GM10248 (cell line): Measurements from ENCODE around the gene FN1.

Source experiments
- CTCF ChIA-PET: fragments of 300-600 bp; sonication (Branson Sonifier 250); formaldehyde crosslinking; extraction: SDS; loops from one replicate; lab custom pipeline; 2021; ENCODE audit warnings: antibody characterized with exemption; lab: Yijun Ruan, JAX
- POLR2A ChIA-PET: fragments of 350-650 bp; sonication (Branson Sonifier 250); formaldehyde crosslinking; extraction: SDS; loops from one replicate; lab custom pipeline; 2020; ENCODE audit warnings: antibody characterized with exemption; lab: Yijun Ruan, JAX
- DNase-seq: peaks from one replicate; pipeline ENCODE4 v3.0.0; 2012; ENCODE audit errors: extremely low spot score
- TF ChIP-seq, protein P1 (sequence below): IDR thresholded peaks from 2 replicates; pipeline ENCODE4 v1.5.1; 2012; ENCODE audit warnings: mild to moderate bottlenecking, low read depth; ENCODE audit errors: extremely low read depth, missing control alignments, control extremely low read depth

The FN1 gene

DNA sequence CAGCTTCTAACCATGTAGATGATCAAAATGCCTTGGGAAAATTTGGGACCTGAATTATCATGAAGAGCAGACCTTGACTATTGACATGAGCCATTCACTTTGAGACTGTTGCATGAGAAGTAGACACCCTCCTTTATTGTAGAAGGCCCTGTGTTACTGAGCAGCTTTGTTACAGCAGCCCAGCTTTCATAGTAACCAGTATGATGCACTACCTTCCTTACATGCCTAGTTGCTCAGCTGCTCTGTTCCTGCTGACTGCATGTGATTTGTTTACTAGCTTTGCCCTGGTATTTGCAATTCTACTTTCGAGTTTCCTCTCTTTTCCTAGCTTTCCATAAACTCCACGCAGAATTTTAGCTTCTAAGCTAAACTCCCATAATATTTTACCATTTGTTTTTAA lies 11.2 kb upstream of the FN1 start:
- ChIA-PET CTCF (interaction anchor here (2.5 kb wide), 1 partner anchor 18 kb away, joined by 8 read pairs; no protein-coding TSS in a partner anchor), POLR2A (no interaction called here)
- TF ChIP-seq, protein P1, sequence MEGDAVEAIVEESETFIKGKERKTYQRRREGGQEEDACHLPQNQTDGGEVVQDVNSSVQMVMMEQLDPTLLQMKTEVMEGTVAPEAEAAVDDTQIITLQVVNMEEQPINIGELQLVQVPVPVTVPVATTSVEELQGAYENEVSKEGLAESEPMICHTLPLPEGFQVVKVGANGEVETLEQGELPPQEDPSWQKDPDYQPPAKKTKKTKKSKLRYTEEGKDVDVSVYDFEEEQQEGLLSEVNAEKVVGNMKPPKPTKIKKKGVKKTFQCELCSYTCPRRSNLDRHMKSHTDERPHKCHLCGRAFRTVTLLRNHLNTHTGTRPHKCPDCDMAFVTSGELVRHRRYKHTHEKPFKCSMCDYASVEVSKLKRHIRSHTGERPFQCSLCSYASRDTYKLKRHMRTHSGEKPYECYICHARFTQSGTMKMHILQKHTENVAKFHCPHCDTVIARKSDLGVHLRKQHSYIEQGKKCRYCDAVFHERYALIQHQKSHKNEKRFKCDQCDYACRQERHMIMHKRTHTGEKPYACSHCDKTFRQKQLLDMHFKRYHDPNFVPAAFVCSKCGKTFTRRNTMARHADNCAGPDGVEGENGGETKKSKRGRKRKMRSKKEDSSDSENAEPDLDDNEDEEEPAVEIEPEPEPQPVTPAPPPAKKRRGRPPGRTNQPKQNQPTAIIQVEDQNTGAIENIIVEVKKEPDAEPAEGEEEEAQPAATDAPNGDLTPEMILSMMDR = no peak
- DNase-seq = no peak

DNA sequence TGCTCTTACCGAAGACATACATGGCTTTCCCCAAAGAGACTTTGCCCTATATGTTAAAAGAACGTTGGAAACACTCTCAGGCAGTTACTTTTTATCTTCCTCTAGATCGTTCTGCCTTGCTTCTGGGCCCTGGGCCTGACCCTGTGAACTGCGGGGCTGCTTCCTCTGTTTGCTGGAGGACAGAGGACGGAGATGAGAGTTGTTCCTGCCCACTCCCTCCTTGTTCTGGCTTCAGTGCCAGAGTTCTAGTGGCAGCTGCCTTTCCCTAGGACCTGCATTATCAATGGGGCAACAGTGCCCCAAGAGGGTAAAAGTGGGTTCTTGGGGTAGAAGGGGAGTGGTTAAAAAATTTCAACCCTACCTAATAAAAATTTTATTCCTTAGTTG lies 6.5 kb upstream of the FN1 start:
- TF ChIP-seq, protein P1 = no peak
- POLR2A ChIA-PET = no interaction called here
- CTCF ChIA-PET = interaction anchor here (1.0 to 1.3 kb wide), 4 partner anchors 10 to 12 kb away, joined by 3 to 5 read pairs (median 3); no protein-coding TSS in a partner anchor
- no peak for DNase-seq

GRCh38 chr2:215441560-215442400 lies 5.9 kb upstream of the FN1 start:
- ChIA-PET CTCF (interaction anchor here (0.9 to 2.0 kb wide), 5 partner anchors 12 to 489 kb away, joined by 3 to 11 read pairs (median 3); no protein-coding TSS in a partner anchor), POLR2A (no interaction called here)
- TF ChIP-seq, protein P1 = no peak
- no peak for DNase-seq

DNA sequence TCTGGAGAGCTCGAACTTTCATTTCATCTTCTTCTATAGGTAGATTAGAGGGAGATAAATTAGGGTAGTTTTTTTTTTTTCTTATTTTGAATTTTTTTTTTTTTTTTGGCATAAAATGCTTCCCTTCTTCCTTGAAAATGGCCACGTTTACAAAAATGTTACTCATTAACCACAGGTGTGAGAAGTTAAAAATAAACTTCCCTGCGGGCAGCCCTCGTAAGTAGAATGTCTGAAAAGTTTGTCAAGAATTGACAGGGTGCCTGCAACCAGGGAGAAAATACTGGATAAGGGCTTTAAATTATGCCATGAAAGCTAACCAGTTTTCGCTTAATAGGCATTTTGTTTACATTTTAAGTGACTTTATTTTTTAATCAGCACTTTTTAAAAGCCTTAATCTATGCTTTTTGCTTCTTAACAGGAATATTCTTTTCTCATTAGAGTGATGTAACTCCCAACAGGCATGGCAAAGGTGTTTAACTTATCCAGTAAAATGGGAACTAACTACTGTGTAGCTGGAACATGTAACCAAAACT lies 4.2 kb upstream of the FN1 start:
- TF ChIP-seq, protein P1 = no peak
- ChIA-PET CTCF (interaction anchor here (1.1 to 2.0 kb wide), 2 partner anchors 12 to 15 kb away, joined by 3 to 11 read pairs; no protein-coding TSS in a partner anchor), POLR2A (no interaction called here)
- DNase-seq = no peak

GRCh38 chr2:215439404-215439803 lies 3.5 kb upstream of the FN1 start:
- ChIA-PET CTCF (interaction anchor here (1.1 to 2.0 kb wide), 2 partner anchors 12 to 16 kb away, joined by 3 to 11 read pairs; no protein-coding TSS in a partner anchor), POLR2A (no interaction called here)
- no peak for DNase-seq
- TF ChIP-seq, protein P1 = no peak

GRCh38 chr2:215437614-215438013 lies 1.7 kb upstream of the FN1 start:
- CTCF ChIA-PET = interaction anchor here (0.8 to 1.2 kb wide), 2 partner anchors 17 to 168 kb away, joined by 3 read pairs; no protein-coding TSS in a partner anchor
- TF ChIP-seq, protein P1 = no peak
- DNase-seq = no peak
- POLR2A ChIA-PET = no interaction called here
